Keratinocyte (primary cell): ENCODE measurements around the gene KRT1.

Source experiments
- CTCF ChIP-seq, 3 experiments: IDR thresholded peaks in 1 of 3; conservative IDR thresholded peaks in 1 of 3; optimal IDR thresholded peaks in 1 of 3; 2 replicates in 2 of 3; 3 replicates in 1 of 3; pipeline versions ENCODE3 to v1.5.1; 2011; ENCODE audit warnings: low read length in 3 of 3, mild to moderate bottlenecking in 3 of 3, moderate library complexity in 2 of 3, control low read depth in 1 of 3, inconsistent platforms in 1 of 3; ENCODE audit not compliant: insufficient read depth in 2 of 3; ENCODE audit errors: extremely low read depth in 1 of 3
- EZH2 ChIP-seq: IDR thresholded peaks from one replicate; pipeline ENCODE4 v1.6.1; 2012; ENCODE audit warnings: inconsistent platforms, mild to moderate bottlenecking, low read length, moderate library complexity

GRCh38 chr12:52667509-52667908 lies 12.7 kb downstream of the KRT1 start:
- TF ChIP-seq CTCF (optimal IDR thresholded peaks at IDR 0.05 in 1 of 3, IDR thresholded peaks at IDR 0.05 in 1 of 3, conservative IDR thresholded peaks at IDR 0.05 in 1 of 3; ENCODE audit: extremely low read depth in 1 of 3, insufficient read depth in 2 of 3, low read length in 3 of 3) (peak; percentile 27 to 65 (median 60)), EZH2 (no peak)
